ENCODE results near the gene LRRC56.
A peak's percentile ranks its signal among the peaks of the same experiment; 100 is the strongest.

The LRRC56 gene, protein sequence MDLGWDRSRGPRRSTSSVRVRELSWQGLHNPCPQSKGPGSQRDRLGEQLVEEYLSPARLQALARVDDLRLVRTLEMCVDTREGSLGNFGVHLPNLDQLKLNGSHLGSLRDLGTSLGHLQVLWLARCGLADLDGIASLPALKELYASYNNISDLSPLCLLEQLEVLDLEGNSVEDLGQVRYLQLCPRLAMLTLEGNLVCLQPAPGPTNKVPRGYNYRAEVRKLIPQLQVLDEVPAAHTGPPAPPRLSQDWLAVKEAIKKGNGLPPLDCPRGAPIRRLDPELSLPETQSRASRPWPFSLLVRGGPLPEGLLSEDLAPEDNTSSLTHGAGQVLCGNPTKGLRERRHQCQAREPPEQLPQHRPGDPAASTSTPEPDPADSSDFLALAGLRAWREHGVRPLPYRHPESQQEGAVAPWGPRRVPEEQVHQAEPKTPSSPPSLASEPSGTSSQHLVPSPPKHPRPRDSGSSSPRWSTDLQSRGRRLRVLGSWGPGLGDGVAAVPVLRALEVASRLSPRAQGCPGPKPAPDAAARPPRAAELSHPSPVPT

DNA sequence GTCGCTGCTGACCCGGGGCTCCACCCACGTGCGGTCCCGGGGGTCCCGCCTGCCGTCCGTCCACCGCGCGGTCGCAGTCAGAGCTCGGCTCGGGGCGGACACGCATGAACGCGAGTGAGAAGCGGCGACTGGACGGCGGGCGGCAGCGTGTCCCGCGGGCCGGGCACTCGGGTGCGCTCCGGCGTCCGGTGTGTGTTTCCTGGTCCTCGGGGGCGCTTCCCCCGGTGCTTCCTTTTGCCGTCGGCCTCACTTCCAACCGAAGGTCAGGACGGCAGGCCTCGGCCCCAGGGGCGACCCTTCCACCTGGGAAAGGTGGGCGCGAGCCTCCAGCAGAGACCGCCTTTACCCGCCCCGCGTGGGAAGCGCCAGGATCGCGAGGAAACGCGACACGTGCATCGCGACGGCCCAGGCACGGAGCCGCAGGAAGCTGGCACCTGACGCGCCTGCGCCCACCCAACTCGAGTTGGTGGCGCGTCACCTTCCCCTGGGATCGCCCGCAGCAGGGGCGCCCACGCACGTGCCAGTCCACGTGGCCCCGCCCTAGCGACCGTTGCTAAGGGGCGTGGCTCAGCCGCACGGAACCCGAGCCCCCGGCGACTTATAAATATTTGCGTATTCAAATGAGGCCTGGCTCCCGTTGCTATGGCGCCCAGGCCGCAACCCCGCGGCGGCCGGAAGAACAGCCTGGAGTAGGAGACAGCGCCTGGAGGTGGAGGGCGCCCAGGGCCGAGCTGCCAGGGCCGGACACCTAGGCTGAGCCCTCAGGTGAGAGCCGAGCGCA lies at the start of gene LRRC56:
LRRC56 (plus strand) TSS at position 687 of the 781 bp plus-strand sequence. CDS start 3,158 bp downstream, outside the sequence.
- no peaks in the 10 kb centered on the region for H3K9me3 ChIP-seq (ENCODE audit: control insufficient read depth, insufficient read depth, low read length)
- peaks cover 20% of the 10 kb centered on the region for H3K36me3 ChIP-seq (ENCODE audit: control insufficient read depth, insufficient read depth, low read length)
- H3K4me3 ChIP-seq (ENCODE audit: low read depth, low read length) = peak within 1 kb of the TSS; percentile 70
- peaks cover 5% of the 10 kb centered on the region for H3K27me3 ChIP-seq (ENCODE audit: control insufficient read depth, insufficient read depth, low read length)
- no peaks in the 10 kb centered on the region for H3K4me1 ChIP-seq (ENCODE audit: control insufficient read depth, insufficient read depth, low read length)
- H3K9ac ChIP-seq (ENCODE audit: low read depth, low read length) = no peak within 1 kb of the TSS

DNA sequence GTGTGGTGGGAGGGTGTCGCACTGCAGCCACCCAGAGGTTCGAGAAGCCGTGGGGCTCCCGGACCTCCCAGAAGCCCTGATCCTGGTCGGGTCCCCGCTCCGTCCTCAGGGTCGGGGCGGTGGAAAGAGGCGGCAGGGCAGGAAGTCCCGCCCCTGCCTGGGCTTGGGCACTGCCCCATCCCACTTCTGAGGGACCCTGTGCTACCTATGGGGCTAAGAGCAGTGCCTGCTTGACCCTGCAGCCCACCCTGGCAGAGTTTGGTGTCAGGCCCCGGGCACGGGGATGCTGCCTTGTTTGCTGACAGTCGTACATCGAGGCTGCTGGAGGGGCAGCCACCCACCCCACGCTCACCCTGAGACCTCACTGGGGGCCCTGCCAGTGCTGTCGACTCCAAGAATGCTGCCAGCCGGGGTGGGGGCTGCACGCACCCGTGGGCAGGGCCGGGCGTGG lies 49.7 kb upstream of the LRRC56 start:
- H3K27me3 ChIP-seq (ENCODE audit: control insufficient read depth, insufficient read depth, low read length) = no peaks in the 10 kb centered on the region
- H3K9me3 ChIP-seq (ENCODE audit: control insufficient read depth, insufficient read depth, low read length) = no peaks in the 10 kb centered on the region
- no peak overlapping the region for H3K4me3 ChIP-seq (ENCODE audit: low read depth, low read length)
- H3K9ac ChIP-seq (ENCODE audit: low read depth, low read length) = no peak overlapping the region
- H3K4me1 ChIP-seq (ENCODE audit: control insufficient read depth, insufficient read depth, low read length) = no peaks in the 10 kb centered on the region
- H3K36me3 ChIP-seq (ENCODE audit: control insufficient read depth, insufficient read depth, low read length) = peaks cover 33% of the 10 kb centered on the region

DNA sequence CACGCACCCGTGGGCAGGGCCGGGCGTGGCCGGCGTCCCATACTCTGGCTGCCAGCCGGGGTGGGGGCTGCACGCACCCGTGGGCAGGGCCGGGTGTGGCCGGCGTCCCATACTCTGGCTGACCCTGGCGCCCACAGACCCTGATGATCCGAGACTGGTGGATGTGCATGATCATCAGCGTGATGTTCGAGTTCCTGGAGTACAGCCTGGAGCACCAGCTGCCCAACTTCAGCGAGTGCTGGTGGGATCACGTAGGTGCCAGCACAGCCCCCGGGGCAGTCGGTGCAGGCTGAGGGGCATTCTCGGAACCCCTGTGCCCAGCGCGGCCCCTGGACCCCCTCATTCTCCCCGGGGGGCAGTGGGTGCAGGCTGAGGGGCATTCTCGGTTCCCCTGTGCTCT lies 49.3 kb upstream of the LRRC56 start:
- H3K27me3 ChIP-seq (ENCODE audit: control insufficient read depth, insufficient read depth, low read length) = no peaks in the 10 kb centered on the region
- H3K9me3 ChIP-seq (ENCODE audit: control insufficient read depth, insufficient read depth, low read length) = no peaks in the 10 kb centered on the region
- H3K4me1 ChIP-seq (ENCODE audit: control insufficient read depth, insufficient read depth, low read length) = no peaks in the 10 kb centered on the region
- H3K9ac ChIP-seq (ENCODE audit: low read depth, low read length) = no peak overlapping the region
- no peak overlapping the region for H3K4me3 ChIP-seq (ENCODE audit: low read depth, low read length)
- peaks cover 38% of the 10 kb centered on the region for H3K36me3 ChIP-seq (ENCODE audit: control insufficient read depth, insufficient read depth, low read length)

DNA sequence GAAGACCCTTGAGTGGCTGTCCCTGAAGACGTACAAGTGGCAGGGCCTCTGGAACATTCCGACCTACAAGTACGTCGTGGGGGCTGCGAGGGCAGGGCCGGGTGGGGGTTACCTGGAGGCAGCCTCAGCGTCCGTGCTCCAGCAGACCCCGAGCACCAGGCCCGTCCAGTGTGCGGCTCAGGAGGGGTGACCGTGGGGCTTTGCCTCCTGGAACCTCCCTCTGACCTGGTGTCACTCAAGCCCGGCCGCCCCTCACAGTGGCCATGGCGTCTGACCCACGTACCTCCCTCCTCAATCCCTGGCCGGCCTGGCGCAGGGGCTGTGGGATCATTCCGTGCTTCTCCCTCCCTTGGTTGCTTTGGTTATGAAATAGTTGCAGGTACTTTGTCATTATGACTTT lies 48.7 kb upstream of the LRRC56 start:
- Histone ChIP-seq H3K9ac (ENCODE audit: low read depth, low read length) (no peak overlapping the region), H3K4me1 (ENCODE audit: control insufficient read depth, insufficient read depth, low read length) (no peaks in the 10 kb centered on the region), H3K9me3 (ENCODE audit: control insufficient read depth, insufficient read depth, low read length) (no peaks in the 10 kb centered on the region), H3K36me3 (ENCODE audit: control insufficient read depth, insufficient read depth, low read length) (peaks cover 39% of the 10 kb centered on the region), H3K27me3 (ENCODE audit: control insufficient read depth, insufficient read depth, low read length) (no peaks in the 10 kb centered on the region), H3K4me3 (ENCODE audit: low read depth, low read length) (no peak overlapping the region)

DNA sequence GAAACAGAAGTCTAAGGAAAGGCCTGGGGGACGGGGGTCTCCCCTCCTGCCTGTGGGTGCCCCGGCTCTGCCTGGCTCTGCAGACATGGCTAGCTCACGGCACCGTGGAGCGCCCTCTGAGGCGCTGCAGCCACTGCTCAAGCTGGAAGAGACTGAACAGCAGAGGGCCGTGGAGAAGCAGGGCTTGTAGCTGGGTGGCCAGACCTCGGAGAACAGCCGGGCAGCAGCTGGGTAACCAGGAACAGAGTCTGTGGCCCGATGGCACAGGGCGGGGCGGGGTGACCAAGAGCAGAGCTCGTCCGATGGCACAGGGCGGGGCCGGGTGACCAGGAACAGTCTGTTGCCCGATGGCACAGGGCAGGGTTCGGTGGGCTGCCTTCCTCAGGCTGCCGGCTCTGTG lies 48.3 kb upstream of the LRRC56 start:
- Histone ChIP-seq H3K36me3 (ENCODE audit: control insufficient read depth, insufficient read depth, low read length) (peaks cover 40% of the 10 kb centered on the region), H3K9me3 (ENCODE audit: control insufficient read depth, insufficient read depth, low read length) (no peaks in the 10 kb centered on the region), H3K4me1 (ENCODE audit: control insufficient read depth, insufficient read depth, low read length) (no peaks in the 10 kb centered on the region), H3K9ac (ENCODE audit: low read depth, low read length) (no peak overlapping the region), H3K4me3 (ENCODE audit: low read depth, low read length) (no peak overlapping the region), H3K27me3 (ENCODE audit: control insufficient read depth, insufficient read depth, low read length) (no peaks in the 10 kb centered on the region)

DNA sequence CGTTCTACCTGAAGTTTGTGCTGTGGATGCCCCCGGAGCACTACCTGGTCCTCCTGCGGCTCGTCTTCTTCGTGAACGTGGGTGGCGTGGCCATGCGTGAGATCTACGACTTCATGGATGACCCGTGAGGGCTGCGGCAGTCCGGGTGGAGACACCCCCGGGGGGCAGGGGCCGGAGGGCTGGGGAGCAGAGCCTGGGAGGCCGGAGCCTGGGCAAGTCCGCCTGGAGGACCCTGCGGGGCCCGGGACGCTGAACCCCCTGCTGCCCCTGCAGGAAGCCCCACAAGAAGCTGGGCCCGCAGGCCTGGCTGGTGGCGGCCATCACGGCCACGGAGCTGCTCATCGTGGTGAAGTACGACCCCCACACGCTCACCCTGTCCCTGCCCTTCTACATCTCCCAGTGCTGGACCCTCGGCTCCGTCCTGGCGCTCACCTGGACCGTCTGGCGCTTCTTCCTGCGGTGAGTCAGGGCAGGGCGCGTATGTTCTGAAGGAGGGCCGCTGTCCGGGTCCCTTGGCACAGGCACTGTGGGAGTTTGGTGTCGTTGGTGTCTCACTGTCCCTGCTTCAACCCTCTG lies 47.6 kb upstream of the LRRC56 start:
- H3K9ac ChIP-seq (ENCODE audit: low read depth, low read length) = no peak overlapping the region
- H3K9me3 ChIP-seq (ENCODE audit: control insufficient read depth, insufficient read depth, low read length) = no peaks in the 10 kb centered on the region
- no peak overlapping the region for H3K4me3 ChIP-seq (ENCODE audit: low read depth, low read length)
- no peaks in the 10 kb centered on the region for H3K4me1 ChIP-seq (ENCODE audit: control insufficient read depth, insufficient read depth, low read length)
- H3K27me3 ChIP-seq (ENCODE audit: control insufficient read depth, insufficient read depth, low read length) = no peaks in the 10 kb centered on the region
- H3K36me3 ChIP-seq (ENCODE audit: control insufficient read depth, insufficient read depth, low read length) = peaks cover 45% of the 10 kb centered on the region

DNA sequence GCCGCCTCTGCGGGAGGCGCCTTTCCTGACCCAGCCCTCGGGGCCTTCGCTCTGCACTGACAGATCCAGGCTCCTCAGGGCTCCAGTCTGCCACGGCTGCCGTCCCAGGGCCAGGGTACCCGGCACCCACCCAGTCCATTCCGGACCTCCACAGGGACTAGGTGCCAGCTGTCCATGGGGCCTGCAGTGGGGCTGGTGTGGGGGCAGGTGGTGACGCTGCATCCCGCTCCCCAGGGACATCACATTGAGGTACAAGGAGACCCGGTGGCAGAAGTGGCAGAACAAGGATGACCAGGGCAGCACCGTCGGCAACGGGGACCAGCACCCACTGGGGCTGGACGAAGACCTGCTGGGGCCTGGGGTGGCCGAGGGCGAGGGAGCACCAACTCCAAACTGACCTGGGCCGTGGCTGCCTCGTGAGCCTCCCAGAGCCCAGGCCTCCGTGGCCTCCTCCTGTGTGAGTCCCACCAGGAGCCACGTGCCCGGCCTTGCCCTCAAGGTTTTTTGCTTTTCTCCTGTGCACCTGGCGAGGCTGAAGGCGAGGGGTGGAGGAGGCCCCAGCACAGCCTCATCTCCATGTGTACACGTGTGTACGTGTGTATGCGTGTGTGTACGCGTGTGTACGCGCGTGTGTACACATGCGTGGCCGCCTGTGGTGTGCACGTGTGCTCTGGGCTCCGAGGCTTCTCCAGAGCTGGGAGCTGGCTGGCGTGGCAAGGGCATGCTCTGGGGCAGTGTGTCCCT lies 47.0 kb upstream of the LRRC56 start:
- no peak overlapping the region for H3K4me3 ChIP-seq (ENCODE audit: low read depth, low read length)
- H3K27me3 ChIP-seq (ENCODE audit: control insufficient read depth, insufficient read depth, low read length) = no peaks in the 10 kb centered on the region
- no peak overlapping the region for H3K9ac ChIP-seq (ENCODE audit: low read depth, low read length)
- H3K36me3 ChIP-seq (ENCODE audit: control insufficient read depth, insufficient read depth, low read length) = peaks cover 51% of the 10 kb centered on the region
- H3K4me1 ChIP-seq (ENCODE audit: control insufficient read depth, insufficient read depth, low read length) = no peaks in the 10 kb centered on the region
- no peaks in the 10 kb centered on the region for H3K9me3 ChIP-seq (ENCODE audit: control insufficient read depth, insufficient read depth, low read length)

DNA sequence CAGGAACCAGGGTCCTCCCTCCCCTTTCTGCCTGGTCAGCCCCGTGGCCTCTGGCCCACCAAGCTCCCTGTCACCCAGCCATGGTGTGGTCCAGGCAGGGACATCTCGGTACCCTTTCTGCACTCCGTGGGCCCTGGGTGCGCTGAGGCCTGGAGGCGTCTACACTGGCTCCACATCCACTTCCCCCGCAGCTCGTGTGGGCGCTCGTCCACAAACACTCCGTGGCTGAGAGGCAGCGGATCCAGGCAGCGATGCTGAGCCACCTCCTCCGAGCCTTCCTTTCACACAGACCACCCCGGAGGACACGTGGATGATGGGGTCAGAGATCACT lies 46.4 kb upstream of the LRRC56 start:
- Histone ChIP-seq H3K4me3 (ENCODE audit: low read depth, low read length) (no peak overlapping the region), H3K4me1 (ENCODE audit: control insufficient read depth, insufficient read depth, low read length) (no peaks in the 10 kb centered on the region), H3K27me3 (ENCODE audit: control insufficient read depth, insufficient read depth, low read length) (no peaks in the 10 kb centered on the region), H3K36me3 (ENCODE audit: control insufficient read depth, insufficient read depth, low read length) (peaks cover 55% of the 10 kb centered on the region), H3K9ac (ENCODE audit: low read depth, low read length) (no peak overlapping the region), H3K9me3 (ENCODE audit: control insufficient read depth, insufficient read depth, low read length) (no peaks in the 10 kb centered on the region)

DNA sequence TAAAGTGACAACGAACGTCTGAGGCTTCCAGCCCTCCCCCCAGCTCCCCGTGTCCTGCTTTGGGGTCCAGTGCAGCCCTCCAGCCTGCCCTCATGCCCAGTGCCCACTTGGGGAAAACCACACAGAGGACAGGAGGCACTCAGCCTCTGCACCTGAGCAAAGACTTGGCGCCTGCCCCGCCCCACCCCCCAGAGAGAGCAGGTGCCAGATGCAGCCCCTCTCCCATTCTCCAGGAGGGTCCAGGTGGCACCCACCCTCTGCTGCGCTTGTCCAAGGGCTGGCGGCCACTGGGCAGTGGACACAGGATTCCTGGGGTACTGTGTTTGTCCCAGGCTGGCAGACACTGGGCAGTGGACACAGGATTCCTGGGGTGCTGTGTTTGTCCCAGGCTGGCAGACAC lies 46.0 kb upstream of the LRRC56 start:
- no peak overlapping the region for H3K4me3 ChIP-seq (ENCODE audit: low read depth, low read length)
- no peaks in the 10 kb centered on the region for H3K4me1 ChIP-seq (ENCODE audit: control insufficient read depth, insufficient read depth, low read length)
- H3K36me3 ChIP-seq (ENCODE audit: control insufficient read depth, insufficient read depth, low read length) = peaks cover 55% of the 10 kb centered on the region

DNA sequence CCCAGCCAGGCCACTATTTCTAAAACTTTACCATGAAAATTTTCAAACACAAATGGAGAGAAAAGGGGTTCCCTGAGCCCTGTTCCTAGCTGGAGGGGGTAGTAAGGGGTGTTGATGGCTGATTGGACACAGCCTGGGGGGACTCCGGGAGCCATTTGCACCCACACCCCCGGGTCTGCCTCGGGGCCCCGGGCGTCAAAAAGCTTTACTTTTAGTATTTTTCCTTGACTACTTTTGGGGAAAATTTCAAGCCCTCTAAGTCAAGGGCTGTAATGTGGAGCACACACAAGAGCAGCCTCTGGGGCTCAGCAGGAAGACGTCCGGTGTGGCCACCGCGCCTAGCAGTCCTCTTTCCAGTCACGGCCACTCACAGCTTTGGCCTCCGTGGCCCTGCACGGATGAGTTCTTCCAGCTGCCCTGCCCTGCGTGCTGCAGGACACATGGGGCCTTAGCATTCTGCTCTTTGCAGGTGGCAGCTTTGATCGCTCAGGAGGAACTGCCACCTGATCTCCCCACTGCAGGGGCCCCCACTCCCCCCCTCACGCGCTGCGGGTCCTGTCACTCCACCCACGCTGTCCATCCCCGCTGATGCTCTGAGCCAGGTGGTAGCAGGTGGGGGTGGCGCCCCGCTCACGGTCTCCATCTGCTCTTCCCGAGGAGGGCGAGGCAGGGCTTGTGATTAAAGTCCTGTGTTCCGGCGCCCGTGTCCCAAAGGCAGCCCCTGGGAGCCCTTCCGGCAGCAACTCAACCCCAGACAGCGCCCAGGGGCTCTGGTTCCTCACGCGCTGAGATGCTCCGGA lies 44.7 kb upstream of the LRRC56 start:
- Histone ChIP-seq H3K9me3 (ENCODE audit: control insufficient read depth, insufficient read depth, low read length) (no peaks in the 10 kb centered on the region), H3K4me1 (ENCODE audit: control insufficient read depth, insufficient read depth, low read length) (no peaks in the 10 kb centered on the region), H3K36me3 (ENCODE audit: control insufficient read depth, insufficient read depth, low read length) (peaks cover 61% of the 10 kb centered on the region), H3K27me3 (ENCODE audit: control insufficient read depth, insufficient read depth, low read length) (no peaks in the 10 kb centered on the region), H3K9ac (ENCODE audit: low read depth, low read length) (no peak overlapping the region), H3K4me3 (ENCODE audit: low read depth, low read length) (no peak overlapping the region)

More for the DNA sequence above, 46.0 kb upstream of the LRRC56 start:
- Histone ChIP-seq H3K27me3 (ENCODE audit: control insufficient read depth, insufficient read depth, low read length) (no peaks in the 10 kb centered on the region), H3K9me3 (ENCODE audit: control insufficient read depth, insufficient read depth, low read length) (no peaks in the 10 kb centered on the region), H3K9ac (ENCODE audit: low read depth, low read length) (no peak overlapping the region)
